Endothelial cell of umbilical vein (primary cell): ENCODE results near the gene PXN. TPM values are rescaled to one million over a fixed set of nuclear protein-coding genes. Genes with fewer than 3 reads are reported as not detected.
"Not testable (repeated sequence)": the region's sequence is repeated elsewhere in the genome, so short reads cannot be mapped to it uniquely, and the experiment has no call there.

Experiments
- BruUV-seq: library from RNA; stranded (reverse); fragments of 400-500 nt; replicated peaks from 2 replicates; lab custom pipeline; 2021; lab: Mats Ljungman, UMichigan
- CTCF ChIA-PET: fragments of 300-600, 350-600 bp; sonication (Branson Sonifier 250); formaldehyde crosslinking; loops from one replicate; lab custom pipeline; 2021; ENCODE audit warnings: antibody characterized with exemption, inconsistent platforms; lab: Charles Lee
- POLR2A ChIA-PET: fragments of 300-600, 350-600 bp; sonication (Branson Sonifier 250); formaldehyde crosslinking; loops from one replicate; lab custom pipeline; 2021; ENCODE audit warnings: antibody characterized with exemption, inconsistent platforms; lab: Charles Lee
- DNase-seq: peaks from one replicate; pipeline ENCODE4 v3.0.0-alpha.2; 2011; ENCODE audit warnings: low read depth, low spot score
- FAIRE-seq: peaks from 2 replicates; lab custom pipeline; 2011; peaks lifted over from hg19 to GRCh38; lab: Jason Lieb, UNC
- H2AFZ ChIP-seq: 2 replicates; pipeline ENCODE4 v1.6.0; 2012; ENCODE audit warnings: low read depth, low read length, control low read depth, inconsistent platforms
- H3K27ac ChIP-seq: 2 replicates; pipeline ENCODE4 v1.5.1; 2011; ENCODE audit warnings: low read depth, mild to moderate bottlenecking, control low read depth, low read length, moderate library complexity; ENCODE audit not compliant: insufficient read depth
- H3K27me3 ChIP-seq, 2 experiments: 2 replicates each; pipeline versions ENCODE4 v1.6.0 to v1.6.1; 2011; ENCODE audit warnings: low read length in 2 of 2, mixed read lengths in 1 of 2; ENCODE audit not compliant: control insufficient read depth in 2 of 2, insufficient read depth in 2 of 2
- H3K36me3 ChIP-seq, 2 experiments: 2 replicates in 1 of 2; 3 replicates in 1 of 2; pipeline ENCODE4 v1.5.1; 2011; ENCODE audit warnings: low read length in 2 of 2, mild to moderate bottlenecking in 1 of 2, moderate library complexity in 1 of 2; ENCODE audit not compliant: control insufficient read depth in 2 of 2, insufficient read depth in 2 of 2; ENCODE audit errors: extremely low read depth in 1 of 2
- H3K4me1 ChIP-seq: 3 replicates; pipeline ENCODE4 v1.5.1; 2011; ENCODE audit warnings: mild to moderate bottlenecking, low read length; ENCODE audit not compliant: control insufficient read depth, insufficient read depth; ENCODE audit errors: extremely low read depth
- H3K4me2 ChIP-seq: 2 replicates; pipeline ENCODE4 v1.6.1; 2011; ENCODE audit warnings: low read length, control low read depth, mixed read lengths; ENCODE audit not compliant: insufficient read depth
- H3K4me3 ChIP-seq, 3 experiments: fragments of 200-600 bp in 1 of 3; sonication (generic), shearing (Covaris generic) in 1 of 3; replicated peaks in 1 of 3; 2 replicates each; pipeline ENCODE4 v1.5.1; 2011 to 2016; ENCODE audit warnings: control low read depth in 3 of 3, low read length in 3 of 3, mild to moderate bottlenecking in 2 of 3, inconsistent platforms in 1 of 3, low read depth in 1 of 3, moderate library complexity in 1 of 3; ENCODE audit not compliant: insufficient read depth in 1 of 3
- H3K79me2 ChIP-seq: 2 replicates; pipeline ENCODE4 v1.6.0; 2012; ENCODE audit warnings: low read length, inconsistent platforms; ENCODE audit not compliant: control insufficient read depth, insufficient read depth
- H3K9ac ChIP-seq: replicated peaks from 2 replicates; pipeline ENCODE3; 2011; ENCODE audit warnings: low read length, control low read depth; ENCODE audit not compliant: insufficient read depth; ENCODE audit errors: extremely low read depth
- H3K9me1 ChIP-seq: replicated peaks from 3 replicates; pipeline ENCODE4 v1.6.0; 2011; ENCODE audit warnings: mild to moderate bottlenecking, low read length; ENCODE audit not compliant: control insufficient read depth, insufficient read depth; ENCODE audit errors: extremely low read depth
- H3K9me3 ChIP-seq: replicated peaks from 2 replicates; pipeline ENCODE4 v1.5.1; 2012; ENCODE audit warnings: low read length, inconsistent platforms; ENCODE audit not compliant: control insufficient read depth, insufficient read depth
- H4K20me1 ChIP-seq: replicated peaks from 2 replicates; pipeline ENCODE3; 2011; ENCODE audit warnings: mild to moderate bottlenecking, low read length; ENCODE audit not compliant: control insufficient read depth, insufficient read depth; ENCODE audit errors: extremely low read depth
- EZH2 ChIP-seq: IDR thresholded peaks from 2 replicates; pipeline ENCODE4 v1.6.1; 2012; ENCODE audit warnings: borderline replicate concordance, low read depth, mild to moderate bottlenecking, moderate library complexity, low read length, inconsistent platforms; ENCODE audit not compliant: severe bottlenecking
- FOS ChIP-seq: IDR thresholded peaks from 2 replicates; pipeline ENCODE4 v1.6.1; 2011; ENCODE audit warnings: mild to moderate bottlenecking, low read length, moderate library complexity, borderline replicate concordance; ENCODE audit not compliant: insufficient read depth
- GATA2 ChIP-seq: IDR thresholded peaks from 2 replicates; pipeline ENCODE4 v1.7.0; 2011; ENCODE audit warnings: low read depth, mild to moderate bottlenecking, moderate library complexity, mixed read lengths, low read length; ENCODE audit not compliant: insufficient read length, insufficient read depth
- JUN ChIP-seq: IDR thresholded peaks from 2 replicates; pipeline ENCODE4 v1.6.1; 2011; ENCODE audit warnings: borderline replicate concordance, low read depth; ENCODE audit not compliant: insufficient read length, insufficient read depth
- MYC ChIP-seq: IDR thresholded peaks from one replicate; pipeline ENCODE4 v1.6.1; 2011; ENCODE audit warnings: mild to moderate bottlenecking, low read depth, low read length
- POLR2A ChIP-seq: IDR thresholded peaks from 2 replicates; pipeline ENCODE4 v1.6.1; 2012; ENCODE audit warnings: low read depth, mild to moderate bottlenecking, control low read depth, low read length
- POLR2AphosphoS5 ChIP-seq: IDR thresholded peaks from 2 replicates; pipeline ENCODE4 v1.6.1; 2012; ENCODE audit warnings: low read depth, mild to moderate bottlenecking, control low read depth, low read length, moderate library complexity; ENCODE audit not compliant: insufficient read depth
- dilution Hi-C: fragments of 300-500 bp; cut with MboI; formaldehyde crosslinking; loops from one replicate; pipeline ENCODE4 v1.15.0; 2019; ENCODE audit warnings: low sequenced_read_pairs; ENCODE audit not compliant: extremely low pct_ligation_motif_present
- intact Hi-C: fragments of 100-400 bp; cut with micrococcal nuclease; formaldehyde crosslinking; loops from one replicate; pipeline ENCODE4 v1.10.0; 2022
- polyA plus RNA-seq, 4 experiments: library from polyadenylated mRNA; depleted of rRNA in 3 of 4; stranded (reverse) in 3 of 4; unstranded in 1 of 4; fragments of >200 nt; gene quantifications; 2 replicates each; pipeline versions ENCODE4 v1.2.1 to v1.2.3, GENCODE V29; 2011 to 2012; ENCODE audit warnings: missing spikeins in 1 of 4
- total RNA-seq: library from RNA; stranded (reverse); gene quantifications from 2 replicates; pipeline ENCODE4 v1.2.3, GENCODE V29; 2021
- TF ChIP-seq, protein P1 (sequence below): IDR thresholded peaks from 2 replicates; pipeline ENCODE4 v1.6.1; 2011; ENCODE audit not compliant: insufficient read depth, insufficient read length
- TF ChIP-seq, protein P2 (sequence below), 2 donors: IDR thresholded peaks; 1 replicate in 1 of 2; 2 replicates in 1 of 2; pipeline ENCODE4 v1.5.1; 2011; ENCODE audit warnings: low read length in 2 of 2, mild to moderate bottlenecking in 2 of 2, moderate library complexity in 2 of 2, control low read depth in 1 of 2, inconsistent platforms in 1 of 2, low read depth in 1 of 2; ENCODE audit not compliant: insufficient read depth in 1 of 2; ENCODE audit errors: extremely low read depth in 1 of 2

The PXN gene
- total and polyA plus RNA-seq, 2 donors (not counting 3 experiments of a cell fraction or from before 2014, with no cell fraction given) = 132 to 258 TPM

DNA sequence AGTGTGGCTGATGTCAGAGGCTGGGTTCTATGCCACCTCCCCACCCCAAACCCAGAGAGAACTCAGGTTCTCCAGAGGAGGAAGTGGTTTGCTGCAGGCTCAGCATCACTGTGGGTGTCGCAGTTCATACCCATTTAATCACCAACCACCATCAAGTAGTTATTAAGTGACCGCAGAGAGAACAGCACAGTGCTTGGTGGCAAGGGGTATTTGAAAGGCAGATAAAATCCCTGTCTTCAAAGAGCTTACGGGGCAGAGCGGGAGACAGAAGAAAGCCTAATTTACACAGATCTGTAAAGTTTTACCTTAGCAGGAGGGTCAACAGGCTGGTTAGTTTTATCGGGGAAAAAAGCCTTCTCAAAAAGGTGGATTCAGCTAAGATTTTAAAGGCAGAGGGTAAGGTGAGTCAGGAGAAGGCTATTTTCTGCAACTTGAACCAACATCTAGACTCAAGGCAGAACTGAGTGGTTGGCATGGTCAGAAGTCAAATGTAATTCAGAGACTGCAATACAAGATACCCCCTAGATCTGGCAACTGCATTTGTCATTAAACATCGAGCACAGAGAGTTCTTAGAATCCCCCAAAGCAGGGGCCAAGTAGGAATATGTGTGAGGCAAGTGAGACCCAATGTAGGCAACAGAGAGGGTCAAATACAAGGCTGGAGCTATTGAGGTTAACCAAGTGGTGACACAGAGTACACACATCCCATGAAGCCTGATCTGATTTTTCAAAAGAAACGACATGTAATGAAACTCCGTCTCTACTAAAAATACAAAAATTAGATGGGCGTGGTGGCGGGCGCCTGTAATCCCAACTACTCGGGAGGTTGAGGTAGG lies 13.2 kb downstream of the PXN start:
- H3K27me3 ChIP-seq = no peaks in the 10 kb centered on the region
- H3K9me1 ChIP-seq = no peaks in the 10 kb centered on the region
- H3K79me2 ChIP-seq = peaks cover 89% of the 10 kb centered on the region
- POLR2A ChIA-PET = no interaction called here
- peak overlapping the region; percentile 3 for H3K27ac ChIP-seq
- CTCF ChIA-PET = interaction anchor here (24.5 to 33.5 kb wide), 3 partner anchors 5 to 24 kb away, joined by 906 to 1402 read pairs (median 906); partner anchors contain the start of gene PXN
- peaks cover 68% of the 10 kb centered on the region for H3K4me1 ChIP-seq
- no peak for TF ChIP-seq POLR2A
- no peak for TF ChIP-seq POLR2AphosphoS5
- TF ChIP-seq, protein P1, sequence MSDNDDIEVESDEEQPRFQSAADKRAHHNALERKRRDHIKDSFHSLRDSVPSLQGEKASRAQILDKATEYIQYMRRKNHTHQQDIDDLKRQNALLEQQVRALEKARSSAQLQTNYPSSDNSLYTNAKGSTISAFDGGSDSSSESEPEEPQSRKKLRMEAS = no peak
- no peak for TF ChIP-seq FOS
- TF ChIP-seq JUN = no peak
- TF ChIP-seq MYC = no peak
- TF ChIP-seq GATA2 = no peak
- no peak for TF ChIP-seq EZH2
- TF ChIP-seq, protein P2, sequence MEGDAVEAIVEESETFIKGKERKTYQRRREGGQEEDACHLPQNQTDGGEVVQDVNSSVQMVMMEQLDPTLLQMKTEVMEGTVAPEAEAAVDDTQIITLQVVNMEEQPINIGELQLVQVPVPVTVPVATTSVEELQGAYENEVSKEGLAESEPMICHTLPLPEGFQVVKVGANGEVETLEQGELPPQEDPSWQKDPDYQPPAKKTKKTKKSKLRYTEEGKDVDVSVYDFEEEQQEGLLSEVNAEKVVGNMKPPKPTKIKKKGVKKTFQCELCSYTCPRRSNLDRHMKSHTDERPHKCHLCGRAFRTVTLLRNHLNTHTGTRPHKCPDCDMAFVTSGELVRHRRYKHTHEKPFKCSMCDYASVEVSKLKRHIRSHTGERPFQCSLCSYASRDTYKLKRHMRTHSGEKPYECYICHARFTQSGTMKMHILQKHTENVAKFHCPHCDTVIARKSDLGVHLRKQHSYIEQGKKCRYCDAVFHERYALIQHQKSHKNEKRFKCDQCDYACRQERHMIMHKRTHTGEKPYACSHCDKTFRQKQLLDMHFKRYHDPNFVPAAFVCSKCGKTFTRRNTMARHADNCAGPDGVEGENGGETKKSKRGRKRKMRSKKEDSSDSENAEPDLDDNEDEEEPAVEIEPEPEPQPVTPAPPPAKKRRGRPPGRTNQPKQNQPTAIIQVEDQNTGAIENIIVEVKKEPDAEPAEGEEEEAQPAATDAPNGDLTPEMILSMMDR (IDR thresholded peaks at IDR 0.05; ENCODE audit: extremely low read depth in 1 of 2, insufficient read depth in 1 of 2, low read depth in 1 of 2, low read length in 2 of 2) = no peak
- DNase-seq (peak; percentile 1), FAIRE-seq (no peak)
- no peaks in the 10 kb centered on the region for H3K9me3 ChIP-seq
- dilution Hi-C loops (no loop called here), intact Hi-C loops (no loop called here)
- no peaks in the 10 kb centered on the region for H3K36me3 ChIP-seq
- no peak overlapping the region for H3K4me3 ChIP-seq
- no TSS peak for BruUV-seq
- no peak overlapping the region for H3K9ac ChIP-seq
- H4K20me1 ChIP-seq = no peaks in the 10 kb centered on the region
- H3K4me2 ChIP-seq = no peak overlapping the region
- H2AFZ ChIP-seq = no peak overlapping the region

DNA sequence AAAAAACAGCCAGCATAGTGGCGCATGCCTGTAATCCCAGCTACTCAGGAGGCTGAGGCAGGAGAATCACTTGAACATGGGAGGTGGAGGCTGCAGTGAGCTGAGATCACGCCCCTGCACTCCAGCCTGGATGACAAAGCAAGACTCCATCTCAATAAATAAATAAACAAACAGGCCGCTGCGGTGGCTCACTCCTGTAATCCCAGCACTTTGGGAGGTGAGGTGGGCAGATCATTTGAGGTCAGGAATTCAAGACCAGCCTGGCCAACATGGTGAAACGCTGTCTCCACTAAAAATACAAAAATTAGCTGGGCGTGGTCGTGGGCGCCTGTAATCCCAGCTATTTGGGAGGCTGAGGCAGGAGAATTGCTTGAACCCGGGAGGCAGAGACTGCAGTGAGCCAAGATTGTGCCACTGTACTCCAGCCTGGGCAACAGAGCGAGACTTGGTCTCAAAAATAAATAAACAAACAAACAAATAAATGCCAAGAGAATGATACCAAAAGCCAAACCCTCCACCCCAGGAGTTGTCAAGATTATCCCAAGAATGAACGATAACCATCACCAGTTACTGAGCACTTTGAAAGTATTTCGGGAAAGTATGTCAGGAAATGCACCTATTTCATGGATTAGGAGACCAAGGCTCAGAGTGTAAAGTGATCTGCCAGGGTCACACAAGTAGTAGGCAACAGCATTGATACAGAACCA lies 14.0 kb downstream of the PXN start:
- H3K9ac ChIP-seq, H3K4me3 ChIP-seq, DNase-seq, H2AFZ ChIP-seq, dilution Hi-C loops, FAIRE-seq, H3K9me3 ChIP-seq, H4K20me1 ChIP-seq, H3K4me2 ChIP-seq, H3K9me1 ChIP-seq, H3K27me3 ChIP-seq, BruUV-seq, H3K36me3 ChIP-seq: not testable (repeated sequence)
- Histone ChIP-seq H3K79me2 (peaks cover 95% of the 10 kb centered on the region), H3K4me1 (peaks cover 69% of the 10 kb centered on the region), H3K27ac (peak overlapping the region; percentile 3)
- POLR2A ChIA-PET = interaction anchor here (1.4 kb wide), 1 partner anchor 21 kb away, joined by 8 read pairs; no protein-coding TSS in a partner anchor
- intact Hi-C loops = loop anchor here (2.0 kb wide), 1 partner anchor 13 kb away; the partner anchor contains the start of gene PXN
- CTCF ChIA-PET = interaction anchor here (24.5 to 33.5 kb wide), 3 partner anchors 5 to 24 kb away, joined by 906 to 1402 read pairs (median 906); partner anchors contain the start of gene PXN
